Head of caudate nucleus (tissue), 42 donors: ENCODE data around the gene RNF208.
A peak's percentile ranks its signal among the peaks of the same experiment; 100 is the strongest.

Experiments
- DNase-seq, 42 donors: peaks; one replicate each; pipeline versions ENCODE4 v3.0.0 to v3.0.0-alpha.2; 2020 to 2021; ENCODE audit warnings: mixed read lengths in 7 of 42
- intact Hi-C: fragments of 100-400 bp; cut with DNase I; formaldehyde crosslinking; loops from one replicate; pipeline ENCODE4 v1.15.0; 2022

Gene RNF208

GRCh38 chr9:137173796-137174664, 48.0 kb downstream of the RNF208 start:
- DNase-seq, result peak in 1 of 42 donors; percentile 38
- intact Hi-C loops, result no loop called here

GRCh38 chr9:137172901-137173795, 48.9 kb downstream of the RNF208 start:
- no peak for DNase-seq
- intact Hi-C loops, result no loop called here

- intact Hi-C loops, result no loop called here
- DNase-seq, result no peak
Measured at GRCh38 chr9:137171149-137171900, 50.7 kb downstream of the RNF208 start.

- no peak for DNase-seq
- intact Hi-C loops, result no loop called here
Measured at GRCh38 chr9:137170486-137171148, 51.4 kb downstream of the RNF208 start.
